Measurements from ENCODE around the gene HDAC4. TPM values are rescaled to one million over a fixed set of nuclear protein-coding genes. Genes with fewer than 3 reads are reported as not detected.

HDAC4 gene
- total RNA-seq, 1 donor from 2014 or later = 39.0 TPM

DNA sequence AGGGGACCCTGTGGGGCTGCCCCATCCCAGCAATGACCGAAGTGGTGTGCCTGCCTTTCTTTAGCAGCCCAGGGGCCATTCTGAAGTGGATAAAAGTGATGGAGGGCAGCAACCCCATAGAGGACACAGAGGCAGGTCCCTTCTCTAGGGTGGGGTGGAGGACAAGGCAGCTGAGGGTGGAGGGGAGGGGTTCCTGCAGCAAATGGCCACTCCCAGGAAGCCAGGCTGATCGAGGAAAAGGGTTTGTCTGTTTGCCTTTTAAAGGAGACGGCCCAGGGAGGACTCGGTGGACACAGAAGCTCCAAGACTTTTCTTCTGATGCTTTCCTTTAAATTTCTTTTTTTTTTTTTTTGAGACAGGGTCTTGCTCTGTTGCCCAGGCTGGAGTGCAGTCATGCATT lies 280.2 kb downstream of the HDAC4 start:
- no peaks in the 10 kb centered on the region for H3K9me3 Mint-ChIP-seq
- H3K4me1 Mint-ChIP-seq (ENCODE audit: unreplicated experiment) = peaks cover 8% of the 10 kb centered on the region
- DNase-seq (ENCODE audit: extremely low spot score, unreplicated experiment) = no peak
- H3K27me3 Mint-ChIP-seq = no peaks in the 10 kb centered on the region
- TF ChIP-seq, protein P1, sequence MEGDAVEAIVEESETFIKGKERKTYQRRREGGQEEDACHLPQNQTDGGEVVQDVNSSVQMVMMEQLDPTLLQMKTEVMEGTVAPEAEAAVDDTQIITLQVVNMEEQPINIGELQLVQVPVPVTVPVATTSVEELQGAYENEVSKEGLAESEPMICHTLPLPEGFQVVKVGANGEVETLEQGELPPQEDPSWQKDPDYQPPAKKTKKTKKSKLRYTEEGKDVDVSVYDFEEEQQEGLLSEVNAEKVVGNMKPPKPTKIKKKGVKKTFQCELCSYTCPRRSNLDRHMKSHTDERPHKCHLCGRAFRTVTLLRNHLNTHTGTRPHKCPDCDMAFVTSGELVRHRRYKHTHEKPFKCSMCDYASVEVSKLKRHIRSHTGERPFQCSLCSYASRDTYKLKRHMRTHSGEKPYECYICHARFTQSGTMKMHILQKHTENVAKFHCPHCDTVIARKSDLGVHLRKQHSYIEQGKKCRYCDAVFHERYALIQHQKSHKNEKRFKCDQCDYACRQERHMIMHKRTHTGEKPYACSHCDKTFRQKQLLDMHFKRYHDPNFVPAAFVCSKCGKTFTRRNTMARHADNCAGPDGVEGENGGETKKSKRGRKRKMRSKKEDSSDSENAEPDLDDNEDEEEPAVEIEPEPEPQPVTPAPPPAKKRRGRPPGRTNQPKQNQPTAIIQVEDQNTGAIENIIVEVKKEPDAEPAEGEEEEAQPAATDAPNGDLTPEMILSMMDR (conservative IDR thresholded peaks at IDR 0.05) = no peak
- H3K4me3 Mint-ChIP-seq = no peak overlapping the region
- H3K36me3 Mint-ChIP-seq = peaks cover 11% of the 10 kb centered on the region
- no peak overlapping the region for H3K27ac Mint-ChIP-seq

DNA sequence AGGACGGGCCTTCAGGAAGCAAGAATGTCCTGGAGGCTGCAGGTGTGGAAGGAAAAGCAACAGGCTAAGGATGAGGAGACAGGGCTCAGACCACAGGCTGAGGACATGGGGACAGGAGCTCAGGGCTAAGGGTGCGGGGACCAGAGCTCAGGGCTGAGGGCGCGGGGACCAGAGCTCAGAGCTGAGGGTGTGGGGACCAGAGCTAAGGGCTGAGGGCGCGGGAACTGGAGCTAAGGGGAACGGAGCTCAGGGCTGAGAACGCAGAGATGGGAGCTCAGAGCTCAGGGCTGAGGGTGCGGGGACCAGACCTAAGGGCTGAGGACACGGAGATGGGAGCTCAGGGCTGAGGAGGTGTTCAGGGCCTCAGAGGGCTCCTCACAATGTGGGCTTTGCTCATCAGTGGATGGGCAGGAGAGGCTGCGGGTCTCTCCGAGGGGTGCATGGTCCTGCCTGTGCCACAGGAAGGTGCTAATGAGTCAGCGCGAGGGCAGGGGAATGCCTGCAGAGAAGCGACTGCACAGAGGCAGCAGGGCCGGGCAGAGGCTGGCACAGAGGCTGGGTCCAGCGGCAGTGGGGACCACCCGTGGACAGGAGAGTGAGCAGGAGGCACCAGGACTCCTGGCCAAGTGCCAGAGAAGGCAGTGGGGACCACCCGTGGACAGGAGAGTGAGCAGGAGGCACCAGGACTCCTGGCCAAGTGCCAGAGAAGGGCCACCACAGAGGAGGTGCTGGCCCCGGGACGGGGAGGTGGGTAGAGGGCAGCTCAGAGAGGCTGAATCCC lies 281.3 kb downstream of the HDAC4 start:
- Mint-ChIP-seq H3K4me3 (no peak overlapping the region), H3K27ac (no peak overlapping the region), H3K27me3 (no peaks in the 10 kb centered on the region), H3K36me3 (peaks cover 3% of the 10 kb centered on the region), H3K9me3 (no peaks in the 10 kb centered on the region), H3K4me1 (ENCODE audit: unreplicated experiment) (peaks cover 10% of the 10 kb centered on the region)
- TF ChIP-seq, protein P1 (conservative IDR thresholded peaks at IDR 0.05) = no peak
- no peak for DNase-seq (ENCODE audit: extremely low spot score, unreplicated experiment)

DNA sequence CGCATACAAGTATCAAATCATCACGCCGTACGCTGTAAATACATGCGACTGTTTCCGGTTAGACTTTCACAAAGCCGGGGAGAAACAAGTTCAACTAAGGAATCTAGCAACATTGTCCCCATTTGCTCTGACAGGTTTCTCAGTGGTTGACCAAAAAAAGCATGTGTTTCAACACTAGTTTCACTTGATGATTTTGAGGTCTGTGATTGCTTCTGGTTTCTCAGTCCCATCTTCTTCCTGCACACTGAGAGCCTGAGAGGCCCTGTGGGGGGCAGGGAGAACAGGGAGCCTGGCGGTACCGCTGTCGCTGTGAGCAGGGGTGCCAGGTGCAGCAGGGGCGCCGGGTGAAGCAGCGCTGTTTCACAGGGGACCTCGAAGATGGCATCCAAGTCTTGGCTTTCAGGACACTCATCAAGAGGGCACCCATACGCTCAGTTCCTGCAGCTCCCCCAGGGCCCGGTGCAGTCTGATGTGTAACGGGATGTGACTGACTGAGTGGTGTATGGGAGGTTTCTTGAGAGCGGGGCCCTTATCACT lies 282.1 kb downstream of the HDAC4 start:
- Mint-ChIP-seq H3K4me3 (no peak overlapping the region), H3K36me3 (peaks cover 3% of the 10 kb centered on the region)
- TF ChIP-seq, protein P1 (conservative IDR thresholded peaks at IDR 0.05) = no peak

DNA sequence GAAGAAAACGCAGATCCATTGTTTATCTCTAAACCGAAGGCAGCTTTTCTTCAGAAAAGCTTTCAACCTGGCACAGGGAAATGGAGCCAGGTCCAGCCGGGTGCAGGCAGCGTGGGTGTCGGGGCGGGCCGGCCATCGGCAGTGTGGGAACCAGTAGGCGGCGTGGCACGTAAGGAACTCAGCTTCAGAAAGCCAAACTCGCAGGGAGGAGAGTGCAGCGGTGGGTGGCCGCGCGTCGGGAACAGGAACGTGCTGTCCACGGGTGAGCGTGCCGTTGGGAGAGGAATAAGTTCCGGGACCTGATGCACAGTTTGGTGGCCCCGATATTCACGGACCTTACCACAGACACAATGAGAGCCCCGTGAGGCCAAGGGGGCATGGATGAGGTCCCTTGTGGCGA lies 282.6 kb downstream of the HDAC4 start:
- Mint-ChIP-seq H3K36me3 (peaks cover 3% of the 10 kb centered on the region), H3K27me3 (no peaks in the 10 kb centered on the region), H3K4me3 (no peak overlapping the region), H3K4me1 (ENCODE audit: unreplicated experiment) (peaks cover 14% of the 10 kb centered on the region), H3K9me3 (no peaks in the 10 kb centered on the region), H3K27ac (no peak overlapping the region)
- TF ChIP-seq, protein P1 (conservative IDR thresholded peaks at IDR 0.05) = no peak
- DNase-seq (ENCODE audit: extremely low spot score, unreplicated experiment) = no peak

More for the DNA sequence above, 282.1 kb downstream of the HDAC4 start:
- Mint-ChIP-seq H3K9me3 (no peaks in the 10 kb centered on the region), H3K4me1 (ENCODE audit: unreplicated experiment) (peaks cover 11% of the 10 kb centered on the region), H3K27me3 (no peaks in the 10 kb centered on the region), H3K27ac (no peak overlapping the region)
- no peak for DNase-seq (ENCODE audit: extremely low spot score, unreplicated experiment)

DNA sequence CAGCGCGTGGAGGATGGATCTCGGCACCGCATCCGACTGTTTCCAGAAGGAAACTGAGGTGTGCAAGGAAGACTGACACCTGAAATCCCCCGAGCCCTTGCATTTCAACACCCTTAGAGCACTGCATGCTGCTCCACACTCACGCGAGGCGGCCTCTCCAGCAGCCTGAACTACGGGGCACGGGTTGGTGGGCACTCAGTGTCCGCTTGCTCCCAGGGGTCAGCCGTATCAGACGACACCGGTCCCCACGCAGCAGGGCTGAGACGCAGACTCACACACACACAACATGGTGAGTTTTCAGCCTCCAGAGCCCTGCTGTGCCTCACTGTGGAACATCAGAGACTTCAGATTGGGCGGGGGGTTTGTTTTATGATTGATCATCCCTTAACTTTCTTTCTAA lies 283.0 kb downstream of the HDAC4 start:
- Mint-ChIP-seq H3K4me1 (ENCODE audit: unreplicated experiment) (peaks cover 18% of the 10 kb centered on the region), H3K27ac (no peak overlapping the region), H3K4me3 (no peak overlapping the region), H3K36me3 (peaks cover 3% of the 10 kb centered on the region), H3K27me3 (no peaks in the 10 kb centered on the region), H3K9me3 (no peaks in the 10 kb centered on the region)
- TF ChIP-seq, protein P1 (conservative IDR thresholded peaks at IDR 0.05) = no peak
- no peak for DNase-seq (ENCODE audit: extremely low spot score, unreplicated experiment)

Measured in type B pancreatic cell (in vitro differentiated cells).